HG02798 (cell line): ENCODE results near the gene DRGX.

Experiments
- ATAC-seq: cut with Tn5 transposase; IDR thresholded peaks from one replicate; pipeline ENCODE4 v1.9.1; 2021; ENCODE audit warnings: mild to moderate bottlenecking; ENCODE audit not compliant: unreplicated experiment, poor library complexity

The DRGX gene

GRCh38 chr10:49364051-49364450 is 31.8 kb downstream of the DRGX start:
- ATAC-seq = no peak

- ATAC-seq = no peak
These were observed 32.4 kb downstream of the DRGX start for GRCh38 chr10:49363309-49364031.

GRCh38 chr10:49362596-49363260 is 33.2 kb downstream of the DRGX start:
- peak; percentile 91 for ATAC-seq

- no peak for ATAC-seq
These were observed 33.9 kb downstream of the DRGX start for GRCh38 chr10:49361735-49362568.

DNA sequence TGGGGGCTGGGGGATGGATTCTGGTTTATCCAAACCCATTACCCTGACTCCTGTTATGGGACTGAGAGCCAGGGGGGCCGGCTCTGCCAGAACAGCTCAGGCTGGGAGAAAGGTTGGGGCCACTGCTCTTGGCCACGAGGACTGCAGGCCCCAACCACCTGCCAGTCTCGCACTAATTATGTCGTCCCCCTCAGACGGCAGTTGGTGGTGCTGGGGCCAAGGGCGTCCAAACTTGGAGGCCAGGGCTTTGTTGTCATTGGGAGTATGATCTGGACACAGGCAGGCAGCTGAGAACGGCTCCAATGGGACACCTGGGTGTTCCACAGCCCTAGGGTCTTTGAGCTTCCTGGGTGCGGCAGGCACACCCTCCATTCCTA is 34.7 kb downstream of the DRGX start:
- no peak for ATAC-seq

DNA sequence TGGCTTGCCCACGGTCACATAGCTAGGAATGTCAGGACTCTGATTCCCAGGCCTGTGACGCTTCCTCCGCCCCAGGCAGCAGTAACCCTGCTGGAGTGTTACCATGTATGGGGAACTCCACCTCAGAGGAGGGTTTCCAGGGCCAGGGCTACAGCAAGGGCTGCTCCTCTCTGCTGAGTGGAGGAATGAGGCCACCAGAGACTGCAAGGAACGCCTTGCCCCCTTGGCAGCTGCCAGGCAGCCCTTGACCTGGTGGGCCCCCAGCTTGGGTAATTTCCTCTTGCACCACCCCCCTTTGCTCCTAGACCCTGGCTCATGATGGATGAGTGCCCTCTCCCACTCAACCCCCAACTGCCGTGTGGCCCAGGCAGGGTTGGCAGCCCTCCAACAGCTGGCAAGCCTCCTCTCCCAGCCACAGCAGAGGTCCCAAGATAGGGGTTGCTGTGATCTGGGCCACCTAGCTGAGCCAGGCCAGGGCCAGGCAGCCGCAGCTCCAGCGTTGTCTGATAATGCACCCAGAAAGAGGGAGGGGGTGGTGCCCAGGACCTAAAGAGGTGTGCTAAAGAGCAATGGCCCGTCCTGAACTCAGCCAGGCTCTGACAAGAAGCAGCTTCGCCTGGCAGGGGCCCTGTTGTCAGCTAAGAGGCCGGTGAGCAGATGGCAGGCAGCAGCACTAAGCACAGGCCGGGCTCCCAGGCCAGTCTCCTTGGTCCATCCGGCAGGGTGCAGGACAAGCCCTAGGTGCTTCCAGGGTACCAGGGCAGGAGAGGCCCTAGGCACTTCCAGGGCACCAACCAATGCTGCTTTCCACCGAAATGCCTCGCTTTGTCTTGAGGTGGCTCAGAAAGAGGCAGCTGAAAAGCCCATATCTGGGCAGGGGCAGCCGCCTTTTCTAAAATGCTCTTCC is 35.4 kb downstream of the DRGX start:
- ATAC-seq = no peak

- ATAC-seq = no peak
These were observed 36.3 kb downstream of the DRGX start for GRCh38 chr10:49359349-49360270.

DNA sequence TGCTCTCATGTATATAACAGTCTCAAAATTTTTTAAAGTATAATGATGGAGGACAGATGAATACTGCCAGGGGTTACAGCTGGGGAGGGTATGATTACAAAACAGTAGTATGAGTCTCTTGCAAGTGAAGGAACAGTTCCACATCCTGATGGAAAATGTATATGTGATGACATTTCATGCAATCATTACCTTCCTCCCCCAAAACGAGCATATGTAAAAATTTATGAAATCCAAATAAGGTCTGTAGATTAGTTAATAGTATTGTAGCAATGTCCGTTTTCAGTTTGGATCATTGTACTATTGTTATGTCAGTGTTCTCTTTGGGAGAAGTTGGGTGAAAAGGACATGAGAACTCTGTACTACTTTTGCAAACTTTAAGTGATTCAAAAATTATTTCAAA is 38.0 kb downstream of the DRGX start:
- ATAC-seq = no peak

DNA sequence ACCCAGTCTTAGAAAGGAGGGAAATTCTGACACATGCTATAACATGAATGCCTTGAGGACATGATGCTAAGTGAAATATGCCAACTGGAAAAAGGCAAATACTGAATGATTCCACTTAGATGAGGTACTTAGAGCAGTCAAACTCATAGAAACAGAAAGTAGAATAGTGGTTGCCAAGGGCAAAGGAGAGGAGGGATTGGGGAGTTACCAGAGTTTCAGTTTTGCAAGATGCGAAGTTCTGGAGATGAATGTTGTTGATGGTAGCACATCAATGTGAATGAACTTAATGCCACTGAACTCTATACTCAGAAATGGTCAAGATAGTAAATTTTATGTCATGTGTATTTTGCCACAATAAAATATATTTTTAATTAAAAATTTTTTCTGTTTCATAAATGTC is 38.9 kb downstream of the DRGX start:
- ATAC-seq = peak; percentile 59

DNA sequence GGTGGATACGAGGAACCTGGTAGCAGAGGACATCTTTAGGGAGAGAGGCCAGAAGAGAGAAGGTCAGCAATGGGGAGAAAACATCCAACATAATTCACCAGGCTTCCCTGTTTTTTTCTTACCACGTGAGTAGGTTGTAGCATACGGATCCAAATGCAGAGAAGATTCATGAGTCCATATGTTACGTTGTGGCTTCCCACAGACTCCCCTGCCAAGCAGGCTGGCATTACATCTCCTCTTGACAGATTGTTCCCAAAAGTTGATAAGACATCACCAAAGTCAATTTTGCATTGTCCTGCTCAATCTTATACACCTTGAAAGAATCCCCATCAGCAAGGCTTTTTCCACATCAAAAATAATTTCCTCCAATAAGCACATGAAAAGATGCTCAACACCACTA is 39.7 kb downstream of the DRGX start:
- ATAC-seq = no peak

- no peak for ATAC-seq
These were observed 40.7 kb downstream of the DRGX start for GRCh38 chr10:49355221-49355620.

- no peak for ATAC-seq
These were observed 41.3 kb downstream of the DRGX start for GRCh38 chr10:49354593-49354992.

DNA sequence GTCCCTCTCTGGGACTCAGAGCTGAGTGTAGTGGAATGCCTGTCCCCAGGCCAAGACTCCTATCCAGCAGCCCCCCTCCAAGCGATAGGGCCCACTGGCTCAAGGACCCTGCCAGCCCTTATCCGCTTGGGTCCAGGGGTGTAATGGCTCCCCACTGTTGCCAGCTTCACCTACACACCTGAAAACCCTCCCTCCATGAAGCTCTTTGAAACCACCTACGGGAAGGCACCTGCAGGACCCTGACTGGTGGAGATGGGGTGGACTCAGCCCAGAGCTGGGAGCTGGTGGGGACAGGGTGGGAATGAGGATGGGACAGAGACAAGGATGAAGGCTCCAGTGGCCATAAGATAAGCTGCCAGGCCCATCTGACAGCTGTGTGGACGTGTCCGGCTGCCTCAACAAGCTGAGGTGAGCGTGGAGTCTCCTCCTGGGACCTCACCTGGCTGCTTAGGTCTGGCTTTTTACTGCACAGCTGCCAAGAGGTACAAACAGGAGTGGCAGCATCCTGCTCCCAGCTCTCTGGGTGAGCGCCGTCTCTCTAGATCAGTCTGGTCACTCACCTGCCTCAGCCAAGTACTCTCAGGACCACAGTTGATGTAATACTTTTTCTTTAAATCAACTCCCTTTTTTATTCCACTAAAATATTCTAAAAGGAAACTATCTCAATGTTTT is 41.9 kb downstream of the DRGX start:
- ATAC-seq = no peak

DNA sequence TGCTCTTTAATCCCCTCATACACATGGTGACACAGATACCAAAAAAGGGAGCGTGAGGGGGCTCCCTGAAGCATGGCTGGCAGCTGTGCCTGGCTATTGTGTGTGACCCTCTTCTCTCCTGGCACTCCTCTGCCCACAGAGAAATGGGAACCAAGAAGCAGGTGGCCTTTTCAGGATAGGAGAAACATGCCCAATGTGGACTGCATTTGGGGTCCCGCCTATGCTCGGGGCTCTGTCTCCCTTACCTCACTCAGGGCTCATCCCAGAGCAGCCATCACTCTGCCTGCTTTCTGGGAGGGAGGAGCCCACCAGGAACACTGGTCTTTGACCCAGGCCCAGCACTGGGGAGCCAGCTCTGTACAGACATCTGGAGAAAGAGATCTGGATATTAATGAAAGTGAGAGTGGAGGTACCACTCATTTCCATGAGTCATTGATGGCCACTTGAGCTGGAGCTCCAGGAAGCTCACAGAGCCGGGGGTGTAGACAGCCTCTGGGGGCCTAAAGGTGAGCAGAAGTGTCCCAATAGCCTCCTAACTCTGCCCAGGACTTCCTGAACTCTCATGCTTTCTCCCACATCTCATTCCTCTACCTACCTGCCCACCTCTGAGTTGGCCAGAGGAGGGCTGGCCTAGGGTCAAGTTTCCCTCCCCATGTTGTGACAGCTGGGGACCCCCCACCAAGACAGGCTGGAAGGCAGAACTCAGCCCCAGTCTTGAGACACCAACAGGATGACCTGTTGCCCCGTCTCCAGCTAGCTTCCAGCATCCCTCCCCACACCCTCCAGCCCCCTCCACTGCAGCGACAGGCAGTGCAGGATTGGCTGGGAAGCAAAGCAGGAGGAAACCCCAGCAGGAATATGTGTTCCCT is 42.6 kb downstream of the DRGX start:
- ATAC-seq = no peak

- no peak for ATAC-seq
These were observed 43.6 kb downstream of the DRGX start for GRCh38 chr10:49352323-49352722.

GRCh38 chr10:49351669-49352068 is 44.2 kb downstream of the DRGX start:
- no peak for ATAC-seq

- ATAC-seq = no peak
These were observed 44.9 kb downstream of the DRGX start for GRCh38 chr10:49350846-49351532.
